T-helper 1 cell treated with Interleukin-12 subunit alpha and Interleukin-12 subunit beta and Interleukin-4 antibody, amounts not matched to agents 30 ng/mL and 1 ng/mL, for 36 hours (primary cell): Measurements from ENCODE around the gene TNPO3. TPM values are rescaled to one million over a fixed set of nuclear protein-coding genes. Genes with fewer than 3 reads are reported as not detected.
"Not testable (repeated sequence)": the region's sequence is repeated elsewhere in the genome, so short reads cannot be mapped to it uniquely, and the experiment has no call there.

Experiments used
- intact Hi-C: fragments of 100-400 bp; cut with micrococcal nuclease; formaldehyde crosslinking; loops from one replicate; pipeline ENCODE4 v1.15.1; 2024
- total RNA-seq: library from RNA; stranded (reverse); gene quantifications from 2 replicates; pipeline ENCODE4 v1.2.3, GENCODE V29; 2022

Gene TNPO3
- total RNA-seq, 1 donor from 2014 or later = 45.0 TPM

DNA sequence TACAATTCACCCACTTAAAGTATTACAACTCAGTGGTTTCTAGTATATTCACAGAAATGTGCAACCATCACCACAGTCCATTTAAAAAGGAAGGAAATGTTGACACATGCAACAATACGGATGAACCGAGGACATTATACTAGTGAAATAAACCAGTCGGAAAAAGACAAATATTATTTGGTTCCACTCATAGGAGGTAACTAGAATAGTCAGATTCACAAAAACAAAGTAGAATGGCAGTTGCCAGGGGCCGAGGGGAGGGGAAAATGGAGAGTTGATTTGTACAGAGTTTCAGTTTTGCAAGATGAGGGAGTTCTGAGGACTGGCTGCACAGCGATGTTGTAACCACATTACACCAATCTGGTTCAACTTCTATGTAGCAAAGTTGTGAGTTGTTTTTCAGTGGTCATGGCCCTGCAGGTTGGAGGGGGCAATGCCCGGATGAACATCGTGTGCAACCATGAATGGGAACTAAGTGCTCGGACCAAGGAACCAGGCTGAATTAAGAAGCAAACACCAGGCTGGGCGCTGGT, 17.6 kb upstream of the TNPO3 start:
- intact Hi-C loops = no loop called here

DNA sequence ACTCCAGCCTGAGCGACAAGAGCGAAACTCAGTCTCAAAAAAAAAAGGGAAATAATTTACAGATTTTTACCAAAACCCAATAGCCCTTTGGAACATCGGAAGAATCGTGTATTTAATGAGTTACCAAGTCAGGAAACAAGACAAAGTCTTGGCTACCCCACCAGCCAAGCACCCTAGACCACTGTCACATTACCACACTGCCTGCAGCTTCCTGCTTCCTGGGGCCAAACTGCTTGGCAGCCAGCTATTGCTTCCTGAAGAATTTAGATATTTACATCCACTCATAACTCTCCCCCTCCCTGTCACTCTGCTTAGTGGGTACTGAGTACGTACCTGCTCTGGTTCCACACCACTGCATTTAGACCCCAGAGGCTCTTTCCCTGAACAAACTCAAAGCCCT, 14.1 kb upstream of the TNPO3 start:
- intact Hi-C loops = no loop called here

DNA sequence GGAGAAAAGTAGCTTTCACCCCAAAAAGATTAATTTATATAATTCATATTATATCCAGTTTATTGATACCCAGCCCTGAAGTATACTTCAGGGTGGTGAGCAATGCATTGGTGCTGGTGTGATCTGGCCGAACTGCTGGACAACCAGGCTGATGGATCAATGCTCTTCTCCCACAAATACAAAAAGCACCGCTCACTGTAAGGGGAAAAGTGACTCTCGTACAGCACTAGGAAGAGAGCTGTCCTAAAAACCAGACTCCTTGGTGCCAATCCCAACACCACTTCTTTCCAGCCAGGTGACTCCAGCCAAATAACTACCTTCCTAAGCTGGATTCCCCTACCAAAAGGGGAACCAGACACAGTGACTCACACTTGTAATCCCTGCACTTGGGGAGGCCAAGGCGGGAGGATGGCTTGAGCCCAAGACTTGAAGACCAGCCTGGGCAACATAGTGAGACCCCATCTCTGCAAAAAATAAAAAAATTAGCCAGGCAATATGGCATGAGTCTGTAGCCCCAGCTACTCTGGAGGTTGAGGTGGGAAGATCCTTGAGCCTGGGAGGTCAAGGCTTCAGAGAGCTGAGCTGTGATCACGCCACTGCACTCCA, 13.1 kb upstream of the TNPO3 start:
- intact Hi-C loops = no loop called here

DNA sequence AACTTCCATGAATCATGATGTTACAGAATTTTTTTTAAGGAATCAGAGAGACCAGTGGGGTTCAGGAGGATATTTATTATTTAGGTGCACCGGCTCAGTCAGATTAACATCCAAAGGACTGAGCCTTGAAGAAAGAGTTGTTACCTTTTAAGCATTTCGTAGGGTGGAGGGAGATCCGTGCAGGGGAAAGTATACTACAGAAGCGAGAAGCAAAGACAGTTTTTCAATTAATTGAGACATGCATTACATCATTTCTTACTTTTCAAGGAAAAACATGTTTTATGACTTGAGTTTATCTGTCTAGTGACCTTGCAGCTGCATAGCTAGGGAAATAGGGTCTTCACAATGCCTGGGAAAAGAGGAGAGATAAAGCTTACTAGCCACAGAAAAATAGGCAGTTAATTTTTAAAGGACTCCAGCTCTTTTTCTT, 12.2 kb upstream of the TNPO3 start:
- intact Hi-C loops = not testable (repeated sequence)

DNA sequence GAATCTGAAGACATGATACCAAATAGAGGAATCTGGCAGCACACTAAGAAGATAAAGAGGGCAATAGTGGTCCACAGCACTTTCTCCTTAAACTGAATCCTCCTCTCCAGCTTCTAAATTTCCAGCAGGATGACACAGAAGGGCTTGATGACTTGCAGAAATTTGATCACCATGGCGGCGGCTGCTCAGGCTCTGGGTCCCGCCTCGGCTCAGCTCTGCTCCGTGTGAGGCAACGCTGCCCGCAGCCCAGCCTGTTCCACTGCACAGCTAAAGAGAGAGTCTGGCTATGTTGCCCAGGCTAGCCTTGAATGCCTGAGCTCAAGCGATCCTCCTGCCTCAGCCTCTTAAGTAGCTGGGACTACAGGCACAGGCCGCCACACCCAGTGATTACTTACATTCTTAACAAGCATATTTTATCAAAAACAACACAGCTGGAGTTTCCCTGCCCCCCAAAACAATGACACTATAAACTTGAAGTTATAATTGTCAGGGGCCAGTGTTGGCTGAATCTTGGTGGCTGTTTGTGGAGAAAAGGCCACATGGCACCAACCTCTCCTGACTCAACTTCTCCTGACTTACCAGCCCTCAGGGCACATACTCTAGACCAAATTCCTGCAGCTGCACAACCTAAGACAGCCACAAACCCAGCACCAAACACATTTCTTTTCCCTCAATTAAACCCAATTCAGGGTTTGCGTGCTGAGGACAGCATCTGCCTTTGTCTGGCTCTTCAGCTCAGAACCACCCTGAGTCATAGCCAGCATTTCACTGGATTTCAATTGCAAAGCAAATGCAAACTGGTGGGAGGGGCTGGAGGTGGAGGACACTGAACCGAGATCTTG, 11.6 kb upstream of the TNPO3 start:
- intact Hi-C loops = no loop called here

DNA sequence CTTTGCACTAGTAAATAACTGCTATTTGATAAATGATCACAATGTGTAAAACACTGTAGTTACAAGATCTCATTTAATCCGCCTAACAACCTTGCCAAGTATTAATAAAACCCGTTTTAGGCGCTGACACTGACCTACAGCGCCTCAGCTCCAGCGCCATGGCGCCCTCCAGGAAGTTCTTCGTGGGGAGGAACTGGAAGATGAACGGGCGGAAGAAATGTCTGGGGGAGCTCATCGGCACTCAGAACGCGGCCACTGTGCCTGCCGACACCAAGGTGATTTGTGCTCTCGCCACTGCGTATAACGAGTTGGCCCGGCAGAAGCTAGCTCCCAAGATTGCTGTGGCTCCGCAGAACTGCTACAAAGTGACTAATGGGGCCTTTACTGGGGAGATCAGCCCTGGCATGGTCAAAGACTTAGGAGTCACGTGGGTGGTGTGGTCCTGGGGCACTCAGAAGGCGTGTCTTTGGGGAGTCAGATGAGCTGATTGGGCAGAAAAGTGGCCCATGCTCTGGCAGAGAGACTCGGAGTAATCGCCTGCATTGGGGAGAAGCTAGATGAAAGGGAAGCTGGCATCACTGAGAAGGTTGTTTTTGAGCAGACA, 1.1 kb upstream of the TNPO3 start:
- intact Hi-C loops = loop anchor here (1.0 to 10.0 kb wide), 9 partner anchors 88 to 1471 kb away; partner anchors contain the start of genes GCC1, IRF5, METTL2B and NRF1

DNA sequence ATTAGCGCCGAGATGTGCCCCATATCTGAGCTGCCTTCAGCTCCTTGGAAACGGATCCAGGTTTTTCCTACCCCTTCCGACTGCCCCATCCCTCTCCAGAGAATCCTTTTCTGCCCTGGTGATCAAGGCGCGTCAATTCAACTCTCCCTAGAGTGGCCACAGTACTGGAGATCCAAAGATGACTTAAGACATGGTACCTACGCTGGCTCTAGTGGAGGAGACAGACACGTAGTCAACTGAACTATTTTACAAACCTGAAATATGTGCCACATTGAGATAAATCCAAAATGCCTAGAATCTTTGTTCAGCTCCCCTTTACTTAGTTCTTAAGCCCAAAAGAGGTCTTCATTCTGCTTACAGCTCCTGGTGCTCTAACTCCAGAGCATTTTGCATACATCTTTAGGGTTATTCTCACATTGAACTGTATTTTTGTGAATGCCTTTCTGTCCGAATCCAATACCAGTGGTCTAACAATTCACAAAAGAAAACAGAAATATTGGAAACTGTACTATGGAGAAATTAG, 444 bp upstream of the TNPO3 start:
- intact Hi-C loops = loop anchor here (1.0 to 10.0 kb wide), 9 partner anchors 89 to 1471 kb away; partner anchors contain the start of genes GCC1, IRF5, METTL2B and NRF1

DNA sequence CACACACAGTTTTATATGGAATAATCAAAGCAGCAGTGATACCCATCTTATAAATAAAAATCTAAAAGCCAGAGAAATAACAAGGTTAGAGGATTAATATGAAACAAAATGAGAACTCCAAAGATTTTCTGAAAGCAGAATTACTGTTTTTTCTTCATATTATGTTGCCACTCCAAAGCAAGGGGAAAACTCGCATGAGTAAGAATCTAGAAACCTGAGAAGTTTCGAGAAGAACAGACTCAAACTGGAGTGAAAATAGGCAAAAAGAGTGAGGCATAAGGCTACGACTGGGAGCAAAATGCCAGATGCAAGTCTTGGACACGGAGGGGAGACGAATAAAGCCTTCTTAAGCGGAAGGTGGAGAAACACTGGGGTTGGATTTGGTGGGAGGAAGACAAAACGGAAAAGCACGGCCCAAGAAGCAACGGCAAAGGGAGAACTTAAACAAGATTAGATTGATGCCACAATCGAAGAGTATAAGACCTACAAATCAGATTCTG, 923 bp downstream of the TNPO3 start:
- intact Hi-C loops = loop anchor here (1.0 to 10.0 kb wide), 12 partner anchors 37 to 1469 kb away; partner anchors contain the start of genes ATP6V1F, CALU, CCDC136 and GCC1

DNA sequence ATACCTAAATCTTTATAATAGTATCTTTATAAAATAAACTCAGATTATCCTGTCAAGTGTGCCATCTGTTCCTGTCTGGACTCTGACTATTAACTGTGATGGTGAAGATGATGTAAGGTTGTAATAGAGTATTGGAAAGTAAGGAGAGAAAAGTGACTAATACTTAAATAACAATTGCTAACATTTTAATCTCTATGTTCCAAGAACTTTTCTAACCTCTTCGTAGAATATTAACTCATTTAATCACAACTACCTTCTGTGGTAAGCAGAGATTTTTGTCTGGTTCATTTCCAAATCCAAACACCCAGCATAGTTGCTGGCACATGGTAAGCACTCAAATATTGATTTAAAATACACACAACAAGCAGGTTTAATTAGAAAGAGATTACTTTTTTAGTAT, 2.5 kb downstream of the TNPO3 start:
- intact Hi-C loops = loop anchor here (10.0 kb wide), 2 partner anchors 118 to 708 kb away; partner anchors contain the start of genes IRF5 and RBM28

DNA sequence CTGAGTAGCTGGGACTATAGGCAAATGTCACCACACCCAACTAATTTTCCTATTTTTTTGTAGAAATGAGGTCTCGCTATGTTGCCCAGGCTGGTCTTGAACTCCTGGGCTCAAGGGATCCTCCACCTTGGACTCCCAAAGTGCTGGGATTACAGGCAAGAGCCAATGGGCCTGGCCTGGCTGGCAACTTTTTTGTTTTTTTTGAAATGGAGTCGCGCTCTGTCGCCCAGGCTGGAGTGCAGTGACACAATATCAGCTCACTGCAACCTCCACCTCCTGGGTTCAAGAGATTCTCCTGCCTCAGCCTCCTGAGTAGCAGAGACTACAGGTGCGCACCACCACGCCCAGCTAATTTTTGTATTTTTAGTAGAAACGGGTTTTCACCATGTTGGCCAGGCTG, 3.5 kb downstream of the TNPO3 start:
- intact Hi-C loops = loop anchor here (10.0 kb wide), 2 partner anchors 117 to 707 kb away; partner anchors contain the start of genes IRF5 and RBM28

DNA sequence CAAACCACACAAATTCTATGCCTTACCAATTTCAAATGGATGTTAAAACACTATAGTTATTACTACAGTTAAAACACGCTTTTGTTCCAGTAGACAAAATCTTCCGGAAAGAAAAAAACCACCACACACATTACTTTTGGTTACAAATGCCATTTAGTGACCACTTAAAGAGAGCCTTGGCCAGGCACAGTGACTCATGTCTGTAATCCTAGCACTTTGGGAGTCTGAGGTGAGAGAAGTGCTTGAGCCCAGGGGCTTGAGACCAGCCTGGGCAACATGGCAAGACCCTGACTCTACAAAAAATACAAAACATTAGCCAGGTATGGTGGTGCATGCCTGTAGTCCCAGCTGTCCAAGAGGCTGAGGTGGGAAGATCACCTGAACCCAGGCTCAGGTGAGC, 7.2 kb downstream of the TNPO3 start:
- intact Hi-C loops = no loop called here

DNA sequence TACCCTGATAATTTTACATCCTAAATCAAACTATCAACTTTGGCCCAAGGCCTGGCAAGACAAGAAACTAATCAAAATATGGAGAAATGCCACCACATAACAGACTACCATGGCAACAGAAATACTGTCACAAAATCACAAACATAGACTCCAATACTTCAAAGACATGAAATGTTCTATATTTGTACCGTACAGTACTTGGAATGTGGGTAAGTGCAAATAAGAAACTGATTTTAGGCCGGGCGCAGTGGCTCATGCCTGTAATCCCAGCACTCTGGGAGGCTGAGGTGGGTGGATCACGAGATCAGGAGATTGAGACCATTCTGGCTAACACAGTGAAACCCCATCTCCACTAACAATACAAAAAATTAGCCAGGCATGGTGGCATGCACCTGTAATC, 9.2 kb downstream of the TNPO3 start:
- intact Hi-C loops = no loop called here

DNA sequence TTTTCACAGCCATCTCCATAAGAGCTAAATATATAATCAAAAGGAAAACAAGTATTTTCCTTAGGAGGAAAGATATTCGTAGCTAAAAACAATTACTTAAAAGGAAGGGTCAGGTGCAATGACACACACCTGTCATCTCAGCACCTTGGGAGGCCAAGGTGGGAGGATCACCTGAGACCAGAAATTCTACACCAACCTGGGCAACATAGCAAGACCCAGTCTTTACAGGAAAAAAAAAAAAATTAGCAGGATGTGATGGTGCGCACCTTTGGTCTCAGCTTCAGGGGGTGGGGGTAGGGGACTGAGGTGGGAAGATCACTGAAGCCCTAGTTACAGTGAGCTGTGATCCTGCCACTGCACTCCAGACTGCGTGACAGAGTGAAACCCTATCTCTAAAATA, 11.9 kb downstream of the TNPO3 start:
- intact Hi-C loops = no loop called here

DNA sequence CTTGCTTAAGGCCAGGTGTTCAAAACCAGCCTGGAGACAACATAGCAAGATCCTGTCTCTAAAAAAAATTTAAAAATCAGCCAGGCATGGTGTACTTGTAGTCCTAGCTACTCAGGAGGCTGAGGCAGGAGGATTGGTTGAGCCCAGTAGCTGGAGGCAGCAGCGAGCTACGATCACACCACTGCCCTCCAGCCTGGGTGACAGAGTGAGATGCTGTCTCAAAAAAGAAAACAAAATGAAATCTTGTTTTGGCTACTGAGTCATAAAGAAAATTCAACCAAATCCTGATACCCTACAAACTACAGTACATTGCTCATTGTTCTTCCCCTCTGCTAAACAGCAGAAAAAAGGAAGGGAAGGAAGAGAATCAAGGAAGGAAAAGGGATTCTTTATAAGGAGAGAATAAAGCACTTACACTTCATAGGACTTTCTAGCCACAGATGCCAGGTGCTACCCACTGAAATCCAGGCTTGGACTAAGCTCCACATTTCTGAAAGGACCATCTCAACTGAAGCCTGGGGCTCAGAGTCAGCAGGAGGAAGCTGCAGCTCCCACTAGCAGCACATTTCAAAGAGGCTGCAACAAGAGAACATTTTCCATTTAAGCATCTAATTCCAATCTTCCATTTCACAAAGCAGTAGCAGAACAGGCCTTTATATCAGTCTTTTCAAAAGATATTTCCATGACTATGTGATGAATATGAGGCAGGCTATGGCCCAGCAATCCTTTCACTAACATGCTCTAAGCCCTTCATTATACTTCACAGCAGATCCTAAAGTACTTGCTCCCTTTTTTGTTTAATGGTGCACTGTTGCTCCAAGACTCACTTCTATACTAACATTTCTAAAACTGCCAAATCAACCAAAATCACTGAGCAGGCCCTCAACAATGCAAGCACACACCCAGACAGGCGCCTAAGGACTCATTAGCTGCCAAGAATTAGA, 13.5 kb downstream of the TNPO3 start:
- intact Hi-C loops = no loop called here

DNA sequence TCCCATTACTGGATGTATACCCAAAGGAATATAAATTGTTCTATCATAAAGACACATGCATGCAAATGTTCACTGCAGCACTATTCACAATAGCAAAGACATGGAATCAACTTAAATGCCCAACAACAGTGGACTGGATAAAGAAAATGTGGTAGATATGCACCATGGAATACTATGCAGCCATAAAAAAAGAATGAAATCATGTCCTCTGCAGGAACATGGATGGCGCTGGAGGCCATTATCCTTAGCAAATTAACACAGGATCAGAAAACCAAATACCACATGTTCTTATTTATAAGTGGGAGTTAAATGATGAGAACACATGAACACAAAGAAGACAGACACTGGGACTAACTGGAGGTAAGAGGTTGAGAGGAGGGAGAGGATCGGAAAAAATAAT, 16.4 kb downstream of the TNPO3 start:
- intact Hi-C loops = not testable (repeated sequence)

DNA sequence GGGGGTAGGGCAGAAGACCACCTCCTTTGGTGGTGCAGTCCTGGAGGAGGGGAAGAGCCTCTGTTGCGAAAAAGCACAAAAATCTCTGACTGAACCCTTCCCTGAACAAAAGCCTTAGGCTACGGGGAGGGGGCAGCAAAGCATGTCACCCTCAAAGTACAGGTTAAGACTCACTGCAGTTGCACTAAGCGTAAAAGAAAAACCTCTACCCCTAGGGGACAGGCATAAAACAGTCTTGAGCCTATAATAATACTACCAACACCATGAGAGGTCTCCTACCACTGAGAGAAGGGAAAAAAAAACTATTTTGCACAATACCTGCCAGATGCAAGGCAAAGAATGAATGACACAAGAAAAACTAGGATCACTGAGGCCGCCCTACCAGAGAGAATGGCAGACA, 17.3 kb downstream of the TNPO3 start:
- intact Hi-C loops = no loop called here

DNA sequence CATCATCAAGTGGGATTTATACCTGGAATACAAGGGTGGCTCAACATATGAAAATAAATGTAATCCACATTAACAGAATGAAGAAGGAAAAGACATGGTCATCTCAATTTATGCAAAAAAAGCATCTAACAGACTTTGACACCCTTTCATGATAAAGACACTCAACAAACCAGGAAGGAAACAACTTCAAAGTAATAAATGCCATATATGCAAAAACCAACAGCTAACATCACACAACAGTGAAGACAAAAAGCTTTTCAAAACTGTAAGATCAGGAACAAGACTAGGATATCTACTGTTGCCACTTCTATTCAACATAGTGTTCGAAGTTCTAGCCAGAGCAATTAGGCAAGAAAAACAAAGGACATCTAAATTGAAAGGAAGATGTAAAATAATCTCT, 22.9 kb downstream of the TNPO3 start:
- intact Hi-C loops = no loop called here

DNA sequence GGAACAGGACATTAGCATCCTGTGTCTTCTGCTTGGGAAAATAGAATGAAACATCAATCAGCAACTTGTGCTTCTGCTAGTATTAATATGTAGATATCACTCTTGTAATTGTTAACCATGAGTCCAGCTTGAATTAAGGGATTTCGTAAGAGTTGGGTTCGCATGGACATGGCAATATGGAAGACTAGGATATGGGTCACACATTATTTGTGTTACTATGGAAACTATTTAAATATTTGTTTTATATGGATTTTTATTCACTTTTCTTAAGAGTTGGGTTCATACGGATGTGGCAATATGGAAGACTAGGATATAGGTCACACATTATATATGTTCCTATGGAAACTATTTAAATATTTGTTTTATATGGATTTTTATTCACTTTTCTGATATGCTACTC, 24.5 kb downstream of the TNPO3 start:
- intact Hi-C loops = no loop called here

DNA sequence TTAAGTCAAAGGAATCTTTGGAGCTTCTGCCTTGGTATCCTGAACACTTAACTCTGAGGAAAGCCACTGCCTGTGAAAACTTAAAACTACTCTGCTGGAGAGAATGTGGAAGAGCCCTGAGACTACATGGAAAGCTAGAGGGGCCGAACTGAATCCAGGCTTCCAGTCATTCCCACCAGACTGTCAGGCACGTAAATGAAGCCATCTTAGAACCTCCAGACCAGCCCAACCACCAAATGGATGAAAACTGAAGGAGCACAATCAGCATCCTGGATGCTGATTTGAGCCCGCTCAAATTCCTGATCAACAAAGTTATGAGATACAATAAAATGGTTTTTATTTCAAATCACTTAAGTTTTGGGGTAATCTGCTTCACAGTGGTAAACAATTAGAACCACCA, 30.8 kb downstream of the TNPO3 start:
- intact Hi-C loops = no loop called here

DNA sequence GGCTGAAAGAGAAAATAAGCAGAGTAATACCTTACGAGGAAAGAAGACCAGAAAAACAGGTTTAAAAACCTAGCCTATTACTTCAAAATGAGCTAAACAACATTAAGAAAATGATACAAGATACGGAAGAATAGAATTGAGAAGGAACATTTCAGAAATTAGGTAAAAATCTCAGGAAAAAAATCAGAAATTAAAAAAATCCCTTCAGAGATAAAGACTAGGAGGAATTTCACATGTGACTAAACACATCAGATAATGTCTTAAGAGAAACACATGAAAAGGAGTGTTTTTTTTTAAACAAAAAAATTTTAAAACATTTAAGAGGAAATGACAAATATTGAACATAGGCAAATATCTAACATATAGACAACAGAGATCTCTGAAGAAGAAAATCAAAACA, 33.3 kb downstream of the TNPO3 start:
- intact Hi-C loops = no loop called here
